Retina (tissue), 1 donor: Measurements from ENCODE around the gene DCHS1.

Source experiments
- DNase-seq: peaks from one replicate; pipeline ENCODE4 v3.0.0-alpha.2; 2016

The DCHS1 gene

DNA sequence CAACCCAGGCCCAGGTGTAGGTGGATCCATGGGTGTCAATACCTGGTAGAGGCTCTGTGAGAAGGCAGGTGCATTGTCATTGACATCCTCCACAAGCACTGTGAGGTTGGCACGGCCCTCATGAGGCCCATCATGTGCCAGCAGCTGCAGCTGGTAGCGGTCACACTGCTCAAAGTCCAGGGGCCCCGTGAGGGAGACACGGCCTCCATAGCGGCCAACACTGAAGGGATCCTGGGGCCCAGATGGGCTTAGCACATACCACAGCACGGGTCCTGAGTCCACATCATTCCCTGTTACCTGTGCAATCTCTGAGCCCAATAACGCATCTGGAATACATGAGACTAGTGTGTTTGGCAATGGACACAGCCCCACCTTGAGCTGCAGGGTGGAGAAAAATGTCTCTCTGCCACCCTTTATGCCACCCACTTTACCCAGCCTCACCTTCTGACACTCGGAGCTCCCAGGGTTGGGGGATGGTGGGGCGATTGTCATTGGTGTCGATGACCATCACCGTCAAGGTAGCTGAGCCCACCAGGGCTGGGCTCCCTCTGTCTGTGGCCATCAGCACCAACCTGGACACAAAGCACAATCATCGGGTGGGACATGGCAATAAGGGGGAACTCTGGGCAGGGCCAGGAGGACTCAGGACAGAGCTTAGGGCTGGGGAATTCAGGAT lies 30.3 kb downstream of the DCHS1 start:
- DNase-seq = no peak

DNA sequence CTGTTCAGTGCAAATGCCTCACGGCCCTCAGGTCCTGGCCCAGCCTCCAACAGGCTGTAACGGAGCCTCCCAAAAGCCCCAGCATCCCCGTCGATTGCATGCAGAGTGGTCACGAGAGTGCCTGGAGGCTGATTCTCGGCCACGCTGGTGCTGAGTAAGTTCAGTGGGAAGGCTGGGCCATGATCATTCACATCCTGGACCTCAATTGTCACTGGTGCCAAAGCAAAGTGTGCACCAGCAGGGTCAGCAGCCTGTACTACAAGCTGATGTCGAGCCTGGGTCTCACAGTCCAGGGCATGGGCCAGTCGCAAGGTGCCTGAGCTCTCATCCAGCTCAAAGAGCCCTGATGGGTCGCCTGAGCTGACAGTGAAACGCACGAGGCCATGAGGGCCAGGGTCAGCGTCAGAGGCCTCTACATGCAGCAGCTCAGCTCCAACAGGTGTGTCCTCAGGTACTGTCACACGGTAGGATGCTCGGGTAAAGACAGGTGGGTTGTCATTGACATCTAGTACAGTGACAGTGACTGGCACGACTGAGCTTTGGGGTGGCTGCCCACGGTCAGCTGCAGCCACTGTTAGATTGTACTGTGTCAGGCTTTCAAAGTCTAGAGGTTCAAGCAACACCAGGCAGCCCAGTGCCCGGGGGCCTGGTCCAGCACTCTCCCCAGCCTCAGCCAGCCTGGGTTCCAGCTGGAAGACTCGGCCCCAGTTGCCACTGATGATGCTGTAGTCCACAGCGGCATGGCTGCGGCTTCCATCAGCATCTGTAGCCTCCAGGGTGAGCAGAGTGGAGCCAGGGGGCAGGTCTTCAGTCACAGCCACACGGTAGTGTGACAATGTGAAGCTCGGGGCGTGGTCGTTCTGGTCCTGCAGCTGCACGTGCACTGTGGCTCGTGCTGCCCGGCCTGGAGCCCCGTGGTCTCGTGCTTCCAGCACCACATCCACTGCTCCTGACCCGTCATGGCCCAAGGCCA lies 31.9 kb downstream of the DCHS1 start:
- DNase-seq = no peak

DNA sequence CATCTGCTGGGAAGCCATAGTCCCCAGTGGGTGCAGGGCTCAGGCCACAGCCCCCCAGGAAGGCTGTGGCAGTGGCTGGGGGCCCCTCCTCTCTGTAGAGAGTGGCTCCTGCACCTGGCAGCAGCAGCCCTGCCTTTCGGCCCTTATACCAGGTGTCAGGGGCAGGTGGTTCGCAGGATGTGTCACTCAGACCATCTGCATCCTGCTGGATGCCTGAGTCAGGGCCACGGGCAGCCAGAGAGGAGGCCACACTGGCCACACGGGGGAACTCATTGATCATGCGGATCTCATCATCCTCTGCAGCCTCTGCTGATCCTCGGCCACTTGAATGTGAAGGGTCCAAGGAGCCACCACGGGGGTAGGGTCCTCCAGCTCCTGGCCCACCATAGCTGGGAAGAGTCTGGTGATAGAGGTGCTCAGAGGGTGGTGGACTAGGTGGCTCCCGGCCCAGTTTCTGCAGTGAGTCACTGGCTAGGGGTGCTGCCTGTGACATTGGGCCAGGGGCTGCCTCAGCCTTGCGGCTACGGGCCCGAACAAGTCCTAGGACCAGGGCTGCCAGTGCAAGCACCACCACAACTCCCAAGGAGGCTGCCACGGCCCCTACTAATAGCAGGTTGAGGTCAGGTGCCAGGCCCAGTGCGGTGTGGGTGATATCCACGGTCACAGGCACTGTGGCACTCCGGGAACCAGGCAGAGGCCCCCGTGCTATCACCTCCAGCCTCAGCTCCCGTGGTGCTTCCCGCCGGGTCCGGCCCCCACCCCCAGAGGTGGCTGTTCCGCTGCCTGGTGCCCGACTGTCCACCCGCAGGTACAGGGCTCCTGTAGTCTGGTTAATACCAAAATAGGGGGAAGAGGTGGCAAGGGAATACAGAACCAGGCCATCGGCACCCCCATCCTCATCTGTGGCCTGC lies 33.1 kb downstream of the DCHS1 start:
- no peak for DNase-seq

DNA sequence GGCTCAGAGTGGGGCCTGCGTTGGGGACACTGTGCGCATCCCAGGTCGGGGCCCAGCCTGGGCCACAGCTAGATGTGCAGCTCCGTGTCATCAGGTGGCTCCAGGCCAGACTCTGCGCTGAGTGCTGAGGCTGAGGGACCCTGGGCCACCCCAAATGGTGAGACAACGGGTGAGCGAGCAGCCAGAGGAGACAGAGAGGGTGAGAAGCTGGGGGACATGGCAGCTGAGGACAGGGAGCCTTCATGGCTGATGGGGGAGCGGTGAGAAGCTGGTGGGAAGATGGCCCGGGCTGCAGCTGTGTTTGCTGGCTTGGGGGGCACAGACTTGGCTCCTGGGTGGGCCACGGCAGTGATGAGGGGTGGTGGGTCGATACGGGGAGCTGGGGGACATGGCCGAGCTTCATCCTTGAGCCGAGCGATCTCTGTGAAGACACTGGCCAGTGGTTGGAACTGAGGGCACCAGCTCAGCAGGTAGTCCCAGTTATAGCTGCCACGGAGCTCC lies 33.8 kb downstream of the DCHS1 start:
- no peak for DNase-seq

DNA sequence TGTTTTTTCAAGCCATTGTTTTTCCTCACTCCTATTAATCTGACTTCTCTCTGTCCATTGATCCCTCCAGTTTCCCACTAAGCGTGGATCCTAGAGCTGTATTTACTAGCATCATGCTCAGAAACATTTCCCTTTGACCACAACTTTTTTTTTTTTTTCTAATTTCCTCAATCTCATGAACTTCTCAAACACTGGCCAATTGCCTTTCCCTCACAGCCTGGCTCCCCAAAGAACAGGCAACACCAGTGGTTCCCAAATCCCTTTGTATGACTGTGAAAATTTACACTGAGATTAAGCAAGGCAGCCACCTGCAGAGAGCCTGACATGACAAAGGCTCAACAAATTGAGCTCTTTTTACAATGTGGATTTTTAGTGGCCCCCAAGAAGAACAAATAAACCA lies 35.0 kb downstream of the DCHS1 start:
- DNase-seq = no peak

DNA sequence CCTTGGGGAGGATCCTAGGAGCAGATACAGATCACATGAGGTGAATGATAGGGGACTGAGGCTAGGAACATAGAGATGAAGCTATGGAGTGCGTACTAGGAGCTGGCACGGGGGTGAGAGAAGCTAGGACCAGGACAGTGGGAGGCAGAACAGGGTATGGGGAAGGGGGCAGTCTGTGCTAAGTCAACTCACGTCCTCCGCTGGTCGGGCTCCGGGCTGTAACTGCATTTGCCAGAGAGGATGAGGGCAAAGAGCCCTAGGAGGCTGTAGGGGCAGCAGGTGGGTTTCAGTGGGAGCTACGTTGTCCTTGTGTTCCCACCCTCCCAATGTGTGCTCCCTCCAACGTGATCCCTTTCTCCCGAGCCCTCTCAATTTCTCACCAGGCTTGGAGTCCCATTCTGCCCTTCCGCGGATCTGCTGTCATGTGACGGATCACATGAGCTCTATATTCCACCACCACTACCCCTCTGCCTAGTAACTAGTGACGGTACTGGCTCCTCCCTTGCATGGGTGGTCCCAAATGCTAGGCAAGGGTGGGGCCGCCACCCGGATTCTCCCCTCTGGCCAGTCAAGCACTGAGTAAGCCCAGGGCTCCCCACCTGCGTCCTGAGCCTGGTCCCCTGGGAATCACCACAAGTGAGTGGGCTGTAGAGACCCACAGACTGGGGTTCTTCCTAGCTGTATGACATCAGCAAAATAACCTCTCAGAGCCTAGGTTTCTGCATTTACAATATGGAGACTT lies 36.4 kb downstream of the DCHS1 start, which contains the start of gene TPP1:
Gene TPP1 (minus strand): TSS at position 419 of the 742 bp plus-strand sequence. CDS start 22 bp downstream, at position 397.
- DNase-seq = peak; percentile 95

DNA sequence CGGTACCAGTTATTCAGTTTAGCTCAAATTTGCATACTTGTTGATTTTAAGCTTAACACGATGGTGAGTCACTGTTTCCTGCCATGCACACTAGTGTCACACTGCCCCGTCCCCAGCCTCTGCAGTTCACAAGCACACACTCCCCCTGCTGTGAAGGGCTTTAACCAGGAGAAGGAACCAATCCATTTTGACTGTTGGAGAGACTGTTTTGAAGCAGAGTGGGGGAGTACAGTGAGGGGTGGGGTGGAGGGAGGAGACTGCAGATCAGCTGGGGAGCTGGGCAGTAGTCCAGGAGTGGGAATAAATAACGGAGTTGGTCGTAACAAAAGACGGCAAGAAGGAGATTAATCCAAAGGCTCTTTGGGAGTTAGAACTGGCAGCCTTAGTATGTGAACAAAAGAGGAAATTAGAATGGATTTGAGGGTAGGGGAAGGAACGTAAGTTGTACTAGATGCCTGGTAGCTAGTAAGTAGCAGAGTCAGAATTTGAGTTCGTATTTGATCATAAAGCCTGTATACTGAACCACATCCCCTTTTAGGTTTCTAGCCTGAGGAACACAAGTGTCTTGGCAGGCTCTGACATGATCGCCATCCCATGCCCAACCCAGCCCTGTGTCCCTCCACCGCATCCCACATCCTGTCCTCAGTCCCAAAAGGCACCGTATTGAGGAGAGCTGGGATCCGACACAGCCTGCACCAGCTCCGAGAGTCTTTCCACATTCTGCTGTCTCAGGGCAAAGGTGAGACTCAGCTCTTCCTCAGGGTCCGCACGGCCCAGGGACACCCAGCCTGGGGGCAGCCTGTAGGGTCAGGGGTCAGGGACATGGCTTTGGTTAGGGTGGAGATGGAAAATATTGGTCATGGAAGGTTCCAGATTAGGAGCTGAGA lies 37.2 kb downstream of the DCHS1 start:
- DNase-seq = no peak

DNA sequence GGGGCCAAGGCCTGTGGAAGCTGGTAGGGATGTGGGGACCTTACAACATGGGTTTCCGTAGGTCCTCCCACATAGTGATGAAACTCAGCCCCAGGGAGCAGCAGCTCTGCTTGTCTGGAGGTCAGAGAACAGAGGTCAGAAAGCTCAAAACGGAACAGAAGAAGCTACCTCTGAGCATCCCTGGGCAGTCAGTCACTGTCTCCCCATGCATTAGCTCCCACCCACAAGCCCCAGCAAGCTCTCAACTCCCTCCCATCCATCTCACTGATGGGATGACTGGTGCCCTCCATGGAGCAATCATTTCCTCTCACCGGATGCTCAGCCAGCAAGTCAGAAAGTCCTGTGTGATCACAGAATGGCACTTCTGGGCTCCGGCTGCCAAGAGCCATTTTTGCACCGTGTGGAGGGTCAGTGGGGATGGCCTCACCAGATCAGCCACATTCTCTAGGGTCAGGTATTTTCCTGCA lies 38.3 kb downstream of the DCHS1 start:
- no peak for DNase-seq

DNA sequence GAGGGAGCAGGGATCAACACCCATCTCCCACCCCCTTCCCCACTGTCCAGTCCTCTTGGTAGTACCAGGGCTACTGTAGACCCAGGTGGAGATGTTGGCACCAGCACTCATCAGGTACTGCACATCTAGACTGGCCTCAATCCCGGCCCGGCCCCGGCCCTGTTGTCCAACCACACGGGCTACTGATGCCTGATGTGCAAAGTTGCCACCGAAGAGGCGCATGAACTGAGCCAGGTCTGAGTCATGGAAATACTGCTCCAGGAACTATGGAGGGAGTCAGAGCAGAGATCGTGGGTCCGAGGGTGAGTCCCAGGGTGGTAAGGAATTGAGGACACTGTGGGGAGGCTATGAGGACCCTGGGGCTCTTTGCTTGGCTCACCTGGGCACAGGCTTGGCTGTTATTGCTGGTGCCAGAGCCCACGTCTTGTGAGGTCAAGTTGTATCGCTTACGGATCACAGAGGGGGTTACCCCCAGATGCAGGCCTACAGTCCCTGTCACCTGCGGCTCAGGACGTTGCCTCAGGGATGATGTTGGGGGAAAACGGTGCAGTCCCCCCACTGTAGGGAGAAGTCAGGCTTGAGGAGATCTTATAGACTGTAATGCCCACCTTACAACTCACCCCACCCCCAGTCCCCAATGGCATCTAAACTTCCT lies 38.9 kb downstream of the DCHS1 start:
- no peak for DNase-seq

DNA sequence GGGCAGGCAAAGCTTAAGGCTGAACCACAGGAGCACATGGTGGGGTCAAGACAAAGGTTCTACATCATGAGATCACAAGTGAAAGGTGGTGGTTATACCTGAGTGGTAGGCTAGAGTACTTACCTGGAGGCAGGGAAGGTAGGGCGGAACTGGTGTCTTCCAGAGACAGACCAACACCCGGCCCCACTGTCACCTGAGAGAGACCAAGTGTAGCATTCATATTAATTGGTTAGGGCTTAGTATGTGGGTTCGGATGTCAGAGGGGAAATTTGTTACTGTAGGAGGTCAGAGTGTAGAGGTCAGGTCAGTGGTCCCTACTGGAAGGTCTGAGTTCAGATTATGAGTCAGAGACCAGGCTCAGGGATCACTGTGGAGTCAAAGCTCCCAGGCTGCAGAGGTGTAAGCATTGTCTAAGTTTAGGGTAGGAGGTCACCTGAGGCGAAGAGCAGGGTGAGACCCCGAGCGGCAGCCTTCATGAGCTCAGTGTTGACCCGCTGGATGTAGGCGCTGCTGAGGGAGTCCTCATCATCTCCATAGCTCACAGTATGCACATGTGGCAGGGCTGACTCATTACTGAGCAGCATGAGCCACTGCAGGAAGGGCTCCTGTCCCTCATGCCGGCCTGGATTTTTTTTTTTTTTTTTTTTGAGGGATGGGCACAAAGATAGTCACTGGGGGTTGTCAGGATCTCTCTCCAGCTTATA lies 39.6 kb downstream of the DCHS1 start:
- DNase-seq = no peak

DNA sequence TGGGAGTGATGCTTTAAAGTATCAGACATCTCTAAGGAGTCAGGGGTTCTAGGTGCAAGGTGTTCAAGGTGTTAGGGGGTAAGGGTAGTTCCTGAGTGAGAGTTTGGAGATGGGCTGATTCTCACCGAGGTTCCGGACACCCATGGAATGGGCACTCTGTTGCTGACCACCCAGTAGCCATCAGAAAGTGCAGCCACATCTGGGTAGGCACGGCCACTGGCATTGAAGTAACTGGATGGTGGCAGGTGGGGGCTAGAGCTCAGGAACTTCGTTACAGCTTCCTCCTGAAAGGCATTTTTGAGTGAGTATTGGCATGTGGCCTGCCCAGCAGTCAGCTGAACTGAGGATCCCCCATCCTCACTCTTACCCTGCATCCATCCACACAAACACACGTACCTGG lies 40.6 kb downstream of the DCHS1 start:
- no peak for DNase-seq

DNA sequence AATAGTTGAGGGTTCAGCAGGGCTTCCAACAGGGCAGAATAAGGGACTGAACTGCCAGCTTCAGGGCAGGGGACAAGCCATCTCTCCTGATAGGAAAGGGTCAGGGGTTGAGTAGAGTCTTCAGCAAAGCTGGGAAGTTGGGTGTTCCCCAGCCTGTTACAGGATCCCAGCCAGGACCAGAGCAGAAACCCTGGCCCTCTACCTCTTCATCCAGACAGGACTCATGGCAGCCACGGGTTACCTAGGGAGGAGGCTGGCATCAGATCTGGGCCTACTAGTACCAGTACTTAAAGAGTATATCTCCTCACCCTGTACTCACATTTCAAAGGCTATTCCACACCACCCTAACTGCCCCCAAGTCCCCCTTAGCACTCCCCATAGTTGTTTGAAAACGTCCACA lies 41.2 kb downstream of the DCHS1 start:
- no peak for DNase-seq

DNA sequence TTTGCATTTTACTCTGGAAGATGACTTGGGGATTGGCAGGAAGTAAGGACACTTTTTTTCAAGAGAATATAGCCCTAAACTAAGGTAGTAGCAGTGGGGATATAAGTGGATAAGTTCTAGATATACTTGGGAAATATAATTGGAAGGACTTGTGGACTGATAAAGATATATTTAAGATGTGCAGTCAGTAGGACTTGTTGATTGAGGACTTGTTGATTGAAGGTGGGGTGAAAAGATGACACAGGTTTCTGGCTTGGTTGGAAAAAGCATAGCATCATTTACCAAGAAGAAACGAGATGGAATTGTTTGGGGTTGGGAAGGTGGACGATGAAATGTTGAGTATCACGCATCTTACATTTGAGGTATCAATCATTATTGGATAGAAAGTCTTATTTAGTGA lies 42.1 kb downstream of the DCHS1 start:
- no peak for DNase-seq

DNA sequence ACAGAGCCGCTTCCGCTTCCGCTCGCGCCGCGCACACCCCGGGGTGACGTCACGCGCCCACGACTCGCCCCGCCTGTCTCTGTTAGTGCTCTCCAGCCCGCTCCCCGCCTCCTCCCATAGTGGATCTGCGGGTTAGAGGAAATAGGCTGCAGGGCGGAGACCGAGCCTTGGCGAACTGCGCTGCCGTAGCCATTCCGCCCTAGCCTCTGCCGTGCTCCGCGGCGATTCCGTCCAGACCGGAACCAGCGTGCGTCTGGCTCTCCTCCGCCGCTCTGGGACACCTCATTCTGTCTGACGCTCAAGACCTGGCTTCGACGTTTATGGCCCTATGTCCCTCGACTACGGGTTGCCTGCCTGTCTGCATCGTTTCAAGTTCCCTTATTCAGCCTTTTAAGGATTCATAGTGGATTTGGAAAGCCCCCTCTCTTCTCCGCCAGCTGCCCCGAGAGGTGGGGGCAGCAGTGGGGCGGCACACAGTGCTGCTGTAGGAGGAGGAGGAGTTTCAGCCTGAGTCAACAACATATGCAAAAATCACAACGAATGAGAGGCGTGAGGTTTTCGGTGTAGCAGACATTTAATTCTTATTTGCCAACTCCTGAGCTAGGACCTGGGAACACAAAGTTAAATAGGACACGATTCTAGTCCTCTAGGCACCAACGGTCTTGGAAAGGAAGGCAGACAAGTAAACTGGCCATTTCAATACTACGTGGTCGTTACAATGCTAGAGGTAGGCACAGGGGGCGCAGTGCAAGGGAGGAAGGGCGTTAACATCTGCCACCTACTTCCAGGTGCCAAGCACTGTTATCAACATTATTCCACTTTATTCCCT lies 43.2 kb downstream of the DCHS1 start, which contains the start of gene TAF10:
Gene TAF10 (minus strand): TSS at position 4 of the 829 bp plus-strand sequence. CDS start 27 bp downstream, outside the sequence.
- DNase-seq = peak; percentile 95

DNA sequence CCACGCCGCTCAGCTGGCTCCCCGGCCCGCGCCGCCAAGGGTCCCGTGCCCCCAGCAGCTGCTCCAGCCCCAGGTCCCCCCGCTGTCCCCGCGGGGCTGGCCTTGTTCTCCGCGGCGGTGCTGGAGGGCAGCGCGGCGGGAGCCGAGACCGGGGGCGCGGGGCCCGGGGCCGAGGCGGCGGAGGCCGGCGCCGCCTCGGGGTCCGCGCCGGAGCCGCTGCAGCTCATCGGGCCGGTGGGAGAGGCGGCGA lies 43.7 kb downstream of the DCHS1 start:
- DNase-seq = no peak

DNA sequence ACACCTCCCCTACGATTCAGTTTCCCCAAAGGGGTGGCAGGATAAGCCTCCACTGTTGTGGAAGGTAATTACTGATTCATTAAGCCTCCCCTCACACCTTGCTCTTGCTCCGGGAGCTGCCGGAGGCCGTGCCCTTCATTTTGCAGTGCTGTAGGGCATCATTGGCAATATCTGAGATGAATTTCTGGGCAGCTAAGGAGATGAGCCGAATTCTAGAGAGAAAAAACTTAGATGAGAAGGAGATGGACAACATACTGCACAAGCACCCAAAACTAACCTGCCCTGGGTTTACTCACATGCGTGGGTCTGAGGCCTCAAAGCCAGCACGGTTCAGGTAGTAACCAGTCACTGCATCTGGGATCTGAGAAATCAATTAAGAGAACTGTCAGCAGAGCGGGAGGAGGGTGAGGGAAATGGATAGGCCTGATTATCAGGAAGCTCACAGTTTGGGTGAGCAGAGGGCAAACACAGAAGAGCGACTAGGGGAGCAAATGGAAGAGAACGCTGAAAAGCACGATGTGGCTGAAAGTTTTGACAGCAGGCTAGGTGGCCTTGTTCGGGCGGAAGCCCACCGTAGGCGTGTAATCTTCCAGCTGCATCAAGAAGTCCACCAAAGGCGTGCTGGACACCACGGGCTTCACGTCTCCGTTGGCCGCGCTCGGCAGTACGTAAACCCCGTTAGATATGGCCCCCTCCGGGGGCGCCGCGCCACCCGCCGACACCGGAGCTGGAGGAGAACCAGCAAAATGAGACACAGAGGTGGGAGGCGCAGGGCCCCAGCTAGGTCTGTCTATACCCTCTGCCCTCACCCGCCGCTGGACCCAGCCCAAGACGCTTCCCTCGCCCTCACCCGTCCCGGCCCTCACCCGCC lies 44.3 kb downstream of the DCHS1 start:
- DNase-seq = peak; percentile 45

DNA sequence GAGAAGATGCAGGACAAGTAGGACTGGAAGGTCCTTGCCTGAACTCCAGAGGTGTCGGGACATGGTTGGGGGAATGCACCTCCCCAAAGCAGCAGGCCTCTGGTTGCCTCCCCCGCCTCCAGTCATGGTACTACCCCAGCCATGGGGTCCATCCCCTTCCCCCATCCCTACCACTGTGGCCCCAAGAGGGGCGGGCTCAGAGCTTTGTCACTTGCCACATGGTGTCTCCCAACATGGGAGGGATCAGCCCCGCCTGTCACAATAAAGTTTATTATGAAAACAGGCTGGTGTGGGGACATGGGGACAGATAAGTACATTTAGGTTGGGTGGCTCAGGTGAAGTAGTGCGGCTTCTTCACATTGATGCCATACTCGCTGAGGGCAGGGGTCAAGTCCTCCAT lies 45.0 kb downstream of the DCHS1 start:
- DNase-seq = no peak

DNA sequence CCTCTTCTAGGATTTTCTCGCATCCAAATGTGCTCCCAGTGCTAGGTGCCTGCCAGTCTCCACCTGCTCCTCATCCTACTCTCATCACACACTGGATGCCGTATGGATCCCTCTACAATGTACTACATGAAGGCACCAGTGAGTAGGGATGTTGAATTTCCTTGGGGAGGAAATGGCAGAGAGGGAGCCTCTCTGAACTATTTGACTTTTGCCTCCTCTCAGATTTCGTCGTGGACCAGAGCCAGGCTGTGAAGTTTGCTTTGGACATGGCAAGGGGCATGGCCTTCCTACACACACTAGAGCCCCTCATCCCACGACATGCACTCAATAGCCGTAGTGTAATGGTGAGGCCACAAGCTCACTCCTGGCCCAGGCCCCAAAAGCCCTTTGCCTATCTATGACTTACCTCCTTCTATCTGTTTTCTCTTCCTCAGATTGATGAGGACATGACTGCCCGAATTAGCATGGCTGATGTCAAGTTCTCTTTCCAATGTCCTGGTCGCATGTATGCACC lies 46.0 kb downstream of the DCHS1 start:
- no peak for DNase-seq
